Psoas muscle (tissue), 8 donors: ENCODE measurements around the gene POLE4. TPM values are rescaled to one million over a fixed set of nuclear protein-coding genes. Genes with fewer than 3 reads are reported as not detected.

Experiments used
- ATAC-seq, 4 donors: fragments of 200-7000 bp; cut with Tn5 transposase; one replicate each; pipeline ENCODE4 v1.9.1; 2020; ENCODE audit warnings: moderate library complexity in 3 of 4, mild to moderate bottlenecking in 2 of 4
- DNase-seq, 2 donors: peaks; one replicate each; pipeline ENCODE4 v3.0.0-alpha.2; 2020
- H3K27ac ChIP-seq: fragments of 200-600 bp; one replicate; pipeline ENCODE4 v1.8.0; 2022
- H3K27me3 ChIP-seq, 3 donors: fragments of 200-600 bp in 1 of 3; one replicate each; pipeline versions ENCODE4 v1.6.1 to v1.8.0; 2013 to 2022; ENCODE audit warnings: low read length in 2 of 3, mild to moderate bottlenecking in 2 of 3, moderate library complexity in 1 of 3; ENCODE audit not compliant: insufficient read depth in 3 of 3
- H3K36me3 ChIP-seq, 2 donors: fragments of 200-600 bp in 1 of 2; one replicate each; pipeline versions ENCODE4 v1.6.1 to v1.8.0; 2013 to 2022; ENCODE audit warnings: low read depth in 1 of 2, mild to moderate bottlenecking in 1 of 2, moderate library complexity in 1 of 2; ENCODE audit not compliant: insufficient read depth in 1 of 2
- H3K4me1 ChIP-seq: fragments of 200-600 bp; one replicate; pipeline ENCODE4 v1.8.0; 2022
- H3K4me3 ChIP-seq: fragments of 200-600 bp; one replicate; pipeline ENCODE4 v1.8.0; 2022; ENCODE audit warnings: mild to moderate bottlenecking
- H3K9me3 ChIP-seq: fragments of 200-600 bp; one replicate; pipeline ENCODE4 v1.8.0; 2022
- whole genome bisulfite sequencing, 3 donors: extraction: QIAGEN DNeasy Blood & Tissue Kit; methylation state at CpG; one replicate each; pipeline versions ENCODE4 v1.1.6 to v1.1.7; 2013; 5-methylcytosine and 5-hydroxymethylcytosine counted together
- intact Hi-C, 2 donors: fragments of 100-400 bp; cut with DNase I; formaldehyde crosslinking; loops; one replicate each; pipeline versions ENCODE4 v1.11.0 to v1.14.2; 2022
- polyA plus RNA-seq, 3 donors: library from polyadenylated mRNA; stranded (reverse); fragments of 200-250 nt; gene quantifications; one replicate each; pipeline ENCODE4 v1.2.3, GENCODE V29; 2013
- total RNA-seq, 4 donors: library from RNA; stranded (reverse); fragmentation: NEBNext Ultra II Directional in 2 of 4; extraction: Animal tissue kit (Norgen Biotek cat#: 25700) in 2 of 4; gene quantifications; one replicate each; pipeline versions ENCODE4 v1.2.1 to v1.2.4, GENCODE V29; 2021 to 2023
- TF ChIP-seq, protein P1 (sequence below): fragments of 200-600 bp; IDR thresholded peaks from one replicate; pipeline ENCODE4 v1.8.0; 2022; ENCODE audit warnings: antibody characterized with exemption
- donor health status: healthy with polysubstance abuse.
- donor health status: DM: no; HTN: no; CAD: no; lungs with moderate emphysema.
- donor health status: Bipolar disorder and iron deficiency.
- donor health status: healthy.
- donor health status: DM: yes; HTN: yes; CAD: no.
- donor health status: DM: no; HTN: no; CAD: no.
- donor health status: DM: no; HTN: no; CAD: no.
- donor health status: DM: yes; HTN: yes; CAD: no.

Gene POLE4
- total and polyA plus RNA-seq, 7 donors, result 53.4 to 106 (median 77.7) TPM

DNA sequence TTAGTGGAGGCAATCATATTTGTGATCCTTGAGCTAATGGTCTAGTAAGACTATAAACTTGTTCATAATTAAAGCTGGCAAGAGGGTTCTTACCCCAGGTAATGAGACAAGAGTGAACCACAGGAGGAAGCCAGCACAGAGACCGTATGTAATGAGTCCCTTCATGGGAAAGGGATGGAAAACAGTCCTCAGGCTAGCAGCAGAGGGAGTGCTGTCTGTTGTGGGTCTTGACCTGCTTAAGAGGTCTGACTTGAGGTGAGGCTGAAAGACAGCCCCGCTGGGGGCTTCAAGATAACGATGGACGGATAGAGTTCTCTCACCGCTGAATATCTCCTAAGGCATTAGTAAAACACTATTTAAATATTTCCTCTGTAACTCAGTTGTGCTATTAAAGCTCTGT is 16.2 kb upstream of the POLE4 start:
- Histone ChIP-seq H3K9me3 (no peaks in the 10 kb centered on the region), H3K4me3 (no peak overlapping the region), H3K4me1 (no peaks in the 10 kb centered on the region), H3K27me3 (no peaks in the 10 kb centered on the region), H3K27ac (no peak overlapping the region), H3K36me3 (no peaks in the 10 kb centered on the region)
- ATAC-seq (no peak), DNase-seq (no peak)
- intact Hi-C loops, result no loop called here
- TF ChIP-seq, protein P1, sequence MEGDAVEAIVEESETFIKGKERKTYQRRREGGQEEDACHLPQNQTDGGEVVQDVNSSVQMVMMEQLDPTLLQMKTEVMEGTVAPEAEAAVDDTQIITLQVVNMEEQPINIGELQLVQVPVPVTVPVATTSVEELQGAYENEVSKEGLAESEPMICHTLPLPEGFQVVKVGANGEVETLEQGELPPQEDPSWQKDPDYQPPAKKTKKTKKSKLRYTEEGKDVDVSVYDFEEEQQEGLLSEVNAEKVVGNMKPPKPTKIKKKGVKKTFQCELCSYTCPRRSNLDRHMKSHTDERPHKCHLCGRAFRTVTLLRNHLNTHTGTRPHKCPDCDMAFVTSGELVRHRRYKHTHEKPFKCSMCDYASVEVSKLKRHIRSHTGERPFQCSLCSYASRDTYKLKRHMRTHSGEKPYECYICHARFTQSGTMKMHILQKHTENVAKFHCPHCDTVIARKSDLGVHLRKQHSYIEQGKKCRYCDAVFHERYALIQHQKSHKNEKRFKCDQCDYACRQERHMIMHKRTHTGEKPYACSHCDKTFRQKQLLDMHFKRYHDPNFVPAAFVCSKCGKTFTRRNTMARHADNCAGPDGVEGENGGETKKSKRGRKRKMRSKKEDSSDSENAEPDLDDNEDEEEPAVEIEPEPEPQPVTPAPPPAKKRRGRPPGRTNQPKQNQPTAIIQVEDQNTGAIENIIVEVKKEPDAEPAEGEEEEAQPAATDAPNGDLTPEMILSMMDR, result no peak
- 82 to 92% (median 82%) methylated on average over 5 of the region's 5 CpGs for WGBS, 3 donors

DNA sequence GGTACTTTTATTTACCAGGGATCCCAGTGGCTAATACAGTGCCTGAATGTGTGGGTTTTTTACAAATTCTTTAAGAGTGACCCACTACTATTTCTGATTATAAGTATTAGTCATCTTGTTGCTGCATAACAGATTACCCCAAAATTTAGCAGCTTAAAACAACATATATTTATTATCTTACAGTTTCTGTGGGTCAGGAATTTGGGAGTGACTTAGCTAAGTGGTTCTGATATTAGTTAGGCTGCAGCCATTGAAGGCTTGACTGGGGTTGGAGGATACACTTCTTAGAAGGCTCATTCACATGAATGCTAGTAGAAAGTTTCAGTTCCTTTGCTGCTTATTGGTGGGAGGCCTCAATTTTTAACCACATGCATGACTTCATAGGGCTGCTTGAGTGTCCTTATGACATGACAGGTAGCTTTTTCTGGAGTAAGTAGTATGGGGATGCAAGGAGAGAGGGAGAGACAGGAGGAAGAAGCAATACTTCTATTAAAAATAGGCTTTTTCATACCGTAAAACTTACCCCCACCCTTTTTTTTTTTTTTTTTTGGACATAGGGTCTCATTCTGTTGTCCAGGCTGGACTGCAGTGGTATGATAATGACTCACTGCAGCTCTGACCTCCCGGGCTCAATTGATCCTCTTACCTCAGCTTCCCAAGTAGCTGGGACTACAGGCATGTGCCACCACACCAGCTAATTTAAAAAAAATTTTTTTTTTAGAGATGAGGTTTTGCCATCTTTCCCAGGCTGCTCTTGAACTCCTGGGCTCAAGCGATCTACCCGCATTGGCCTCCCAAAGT is 13.3 kb upstream of the POLE4 start:
- Histone ChIP-seq H3K36me3 (no peaks in the 10 kb centered on the region), H3K9me3 (no peaks in the 10 kb centered on the region), H3K27me3 (peaks cover 0 to 3% (median 0%) of the 10 kb centered on the region in 3 donors), H3K4me3 (no peak overlapping the region), H3K27ac (no peak overlapping the region), H3K4me1 (no peaks in the 10 kb centered on the region)
- intact Hi-C loops, result no loop called here
- WGBS, 3 donors, result 88 to 95% (median 90%) methylated on average over 4 of the region's 4 CpGs
- ATAC-seq (no peak), DNase-seq (no peak)
- TF ChIP-seq, protein P1, result no peak

DNA sequence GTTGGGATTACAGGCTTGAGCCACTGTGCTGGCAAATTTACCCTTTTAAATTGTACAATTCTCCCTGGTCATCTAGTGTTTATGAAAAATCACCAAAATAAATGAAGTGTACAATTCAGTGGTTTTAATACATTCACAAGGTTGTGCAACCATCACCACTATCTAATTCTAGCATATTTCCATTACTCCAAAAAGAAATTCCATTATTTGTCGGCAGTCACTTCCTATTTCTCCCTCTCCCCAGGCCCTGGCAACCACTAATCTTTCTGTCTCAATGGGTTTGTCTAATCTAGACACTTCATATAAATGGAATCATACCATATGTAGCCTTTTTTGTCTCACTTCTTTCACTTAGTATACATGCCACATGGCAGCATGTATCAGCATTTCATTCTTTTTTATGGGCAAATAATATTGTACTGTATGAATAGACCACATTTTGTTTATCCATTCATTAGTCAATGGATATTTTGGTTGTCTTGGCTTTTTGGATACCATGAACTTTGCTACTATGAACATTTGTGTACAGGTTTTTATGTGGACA is 12.6 kb upstream of the POLE4 start:
- Histone ChIP-seq H3K4me1 (no peaks in the 10 kb centered on the region), H3K9me3 (no peaks in the 10 kb centered on the region), H3K36me3 (no peaks in the 10 kb centered on the region), H3K4me3 (no peak overlapping the region), H3K27me3 (peaks cover 0 to 3% (median 0%) of the 10 kb centered on the region in 3 donors), H3K27ac (no peak overlapping the region)
- TF ChIP-seq, protein P1, result no peak
- DNase-seq (no peak), ATAC-seq (no peak)
- WGBS, 3 donors, result 76 to 94% (median 79%) methylated on average over 1 of the region's 1 CpG
- intact Hi-C loops, result no loop called here

DNA sequence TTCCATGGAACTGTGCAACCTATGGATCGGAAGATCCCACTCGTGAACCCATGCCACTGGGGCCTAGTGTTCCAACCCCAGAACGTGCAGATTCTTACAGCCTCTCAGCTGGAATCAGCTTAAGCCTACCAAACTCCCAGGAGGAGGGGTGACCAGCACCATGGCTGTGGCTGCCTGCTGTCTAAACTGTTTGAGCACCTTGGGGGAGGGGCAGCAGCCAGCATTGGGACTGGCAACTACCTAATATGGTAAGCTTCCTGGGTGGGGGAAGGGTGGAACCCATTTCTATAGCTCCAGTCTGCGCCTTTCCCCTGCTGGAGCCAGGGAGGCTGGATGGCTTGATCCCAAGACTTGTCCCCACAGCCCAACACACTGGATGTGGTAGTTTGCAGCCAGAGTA is 10.7 kb upstream of the POLE4 start:
- WGBS, 3 donors, result 89 to 98% (median 90%) methylated on average over 4 of the region's 4 CpGs
- ATAC-seq (no peak), DNase-seq (no peak)
- Histone ChIP-seq H3K27ac (no peak overlapping the region), H3K4me3 (no peak overlapping the region), H3K9me3 (no peaks in the 10 kb centered on the region), H3K27me3 (peaks cover 0 to 3% (median 0%) of the 10 kb centered on the region in 3 donors), H3K36me3 (no peaks in the 10 kb centered on the region), H3K4me1 (no peaks in the 10 kb centered on the region)
- intact Hi-C loops, result no loop called here
- TF ChIP-seq, protein P1, result no peak
